Liver (tissue), 9 donors: ENCODE data around the gene RGMA. TPM values are rescaled to one million over a fixed set of nuclear protein-coding genes. Genes with fewer than 3 reads are reported as not detected.

ENCODE experiments used
- DNase-seq: peaks from one replicate; pipeline ENCODE4 v3.0.0-alpha.2; 2017; ENCODE audit warnings: low spot score
- H3K27ac ChIP-seq, 2 donors: one replicate each; pipeline ENCODE4 v1.7.0; 2013; ENCODE audit warnings: inconsistent platforms in 2 of 2, low read length in 2 of 2, control low read depth in 1 of 2, low read depth in 1 of 2, mild to moderate bottlenecking in 1 of 2
- H3K27me3 ChIP-seq, 4 donors: one replicate each; pipeline versions ENCODE4 v1.6.1 to v1.7.0; 2013; ENCODE audit warnings: low read length in 3 of 4, inconsistent platforms in 1 of 4, mild to moderate bottlenecking in 1 of 4, moderate library complexity in 1 of 4; ENCODE audit not compliant: control insufficient read depth in 4 of 4, insufficient read depth in 4 of 4
- H3K36me3 ChIP-seq, 4 donors: one replicate each; pipeline versions ENCODE4 v1.6.1 to v1.7.0; 2013; ENCODE audit warnings: low read length in 3 of 4, mild to moderate bottlenecking in 3 of 4, low read depth in 1 of 4, moderate library complexity in 1 of 4; ENCODE audit not compliant: control insufficient read depth in 4 of 4, insufficient read depth in 3 of 4
- H3K4me1 ChIP-seq, 4 donors: one replicate each; pipeline versions ENCODE4 v1.6.1 to v1.7.0; 2013; ENCODE audit warnings: low read length in 3 of 4, mild to moderate bottlenecking in 3 of 4, moderate library complexity in 1 of 4; ENCODE audit not compliant: control insufficient read depth in 4 of 4, insufficient read depth in 4 of 4
- H3K4me3 ChIP-seq, 3 donors: one replicate each; pipeline versions ENCODE4 v1.6.1 to v1.7.0; 2013; ENCODE audit warnings: low read length in 3 of 3, control low read depth in 1 of 3, low read depth in 1 of 3, mild to moderate bottlenecking in 1 of 3
- H3K9ac ChIP-seq, 2 donors: one replicate each; pipeline ENCODE4 v1.7.0; 2013; ENCODE audit warnings: low read length in 2 of 2, mild to moderate bottlenecking in 2 of 2, moderate library complexity in 2 of 2, control low read depth in 1 of 2, low read depth in 1 of 2
- H3K9me3 ChIP-seq, 4 donors: one replicate each; pipeline versions ENCODE4 v1.6.1 to v1.7.0; 2013; ENCODE audit warnings: low read length in 3 of 4; ENCODE audit not compliant: control insufficient read depth in 4 of 4
- CTCF ChIP-seq: fragments of 150-350 bp; IDR thresholded peaks from 2 replicates; pipeline ENCODE4 v1.5.1; 2017; ENCODE audit warnings: improper control_type of control experiment, low read depth, low read length; ENCODE audit not compliant: missing input control
- EGR1 ChIP-seq, 2 donors: IDR thresholded peaks; 2 replicates each; pipeline ENCODE4 v1.6.1; 2016 to 2018; ENCODE audit warnings: antibody characterized with exemption in 2 of 2, low read depth in 2 of 2
- FOXA1 ChIP-seq: IDR thresholded peaks from 2 replicates; pipeline ENCODE4 v1.6.1; 2016; ENCODE audit warnings: antibody characterized with exemption
- FOXA2 ChIP-seq: IDR thresholded peaks from 2 replicates; pipeline ENCODE4 v1.6.1; 2016; ENCODE audit warnings: antibody characterized with exemption
- GABPA ChIP-seq, 2 donors: IDR thresholded peaks in 1 of 2; conservative IDR thresholded peaks in 1 of 2; 2 replicates each; pipeline ENCODE4 v1.6.1; 2016; ENCODE audit warnings: antibody characterized with exemption in 2 of 2, mild to moderate bottlenecking in 1 of 2, moderate library complexity in 1 of 2
- HNF4A ChIP-seq, 2 donors: conservative IDR thresholded peaks; 2 replicates each; pipeline ENCODE4 v1.6.1; 2016; ENCODE audit warnings: antibody characterized with exemption in 2 of 2, mild to moderate bottlenecking in 2 of 2
- HNF4G ChIP-seq: IDR thresholded peaks from 2 replicates; pipeline ENCODE4 v1.6.1; 2016; ENCODE audit warnings: antibody characterized with exemption
- JUND ChIP-seq, 2 donors: IDR thresholded peaks; 2 replicates each; pipeline ENCODE4 v1.6.1; 2016; ENCODE audit warnings: antibody characterized with exemption in 2 of 2
- MAX ChIP-seq: IDR thresholded peaks from 2 replicates; pipeline ENCODE4 v1.6.1; 2016; ENCODE audit warnings: antibody characterized with exemption
- NR2F2 ChIP-seq: IDR thresholded peaks from 2 replicates; pipeline ENCODE4 v1.6.1; 2016; ENCODE audit warnings: antibody characterized with exemption
- RAD21 ChIP-seq, 2 donors: IDR thresholded peaks; 2 replicates each; pipeline ENCODE4 v1.6.1; 2016; ENCODE audit warnings: antibody characterized with exemption in 2 of 2, mild to moderate bottlenecking in 2 of 2
- RXRA ChIP-seq, 2 donors: IDR thresholded peaks; 2 replicates each; pipeline ENCODE4 v1.6.1; 2017 to 2018; ENCODE audit warnings: antibody characterized with exemption in 2 of 2, mild to moderate bottlenecking in 1 of 2
- SP1 ChIP-seq: IDR thresholded peaks from 2 replicates; pipeline ENCODE4 v1.6.1; 2018; ENCODE audit warnings: antibody characterized with exemption, mild to moderate bottlenecking
- TAF1 ChIP-seq: conservative IDR thresholded peaks from 2 replicates; pipeline ENCODE4 v1.6.1; 2016; ENCODE audit warnings: antibody characterized with exemption, mild to moderate bottlenecking
- YY1 ChIP-seq: IDR thresholded peaks from 2 replicates; pipeline ENCODE4 v1.6.1; 2016; ENCODE audit warnings: antibody characterized with exemption, mild to moderate bottlenecking
- WGBS: extraction: QIAGEN DNeasy Blood & Tissue Kit; methylation state at CpG from one replicate; pipeline ENCODE4 v1.1.7; 2013; 5-methylcytosine and 5-hydroxymethylcytosine counted together
- polyA plus RNA-seq, 2 donors: library from polyadenylated mRNA; stranded (reverse) in 1 of 2; unstranded in 1 of 2; fragments of 200-250 nt in 1 of 2; fragments of >200 nt in 1 of 2; fragmentation: Nextera tagmentation in 1 of 2; extraction: Ambion mirVana in 1 of 2; gene quantifications; one replicate each; pipeline versions ENCODE4 v1.2.1 to v1.2.3, GENCODE V29; 2013 to 2015
- total RNA-seq, 2 donors: library from RNA; depleted of rRNA; stranded (reverse); fragments of >200 nt; gene quantifications; one replicate each; pipeline ENCODE4 v1.2.3, GENCODE V29; 2014
- TF ChIP-seq, protein P1 (sequence below): IDR thresholded peaks from 2 replicates; pipeline ENCODE4 v1.6.1; 2016; ENCODE audit warnings: antibody characterized with exemption
- TF ChIP-seq, protein P2 (sequence below): IDR thresholded peaks from 2 replicates; pipeline ENCODE4 v1.6.1; 2016; ENCODE audit warnings: antibody characterized with exemption
- TF ChIP-seq, protein P3 (sequence below): IDR thresholded peaks from 2 replicates; pipeline ENCODE4 v1.6.1; 2016; ENCODE audit warnings: antibody characterized with exemption, mild to moderate bottlenecking
- donor health status: healthy.
- donor health status: healthy.
- donor health status: healthy.
- donor health status: healthy.
- donor health status: healthy.

The RGMA gene
- total and polyA plus RNA-seq, 4 donors: 0.15 to 0.33 (median 0.18) TPM; not detected in 1

GRCh38 chr15:93059442-93059841, 29.6 kb downstream of the RGMA start:
- no peak for TF ChIP-seq YY1
- TF ChIP-seq RAD21 (IDR thresholded peaks at IDR 0.05): no peak
- TF ChIP-seq FOXA1: no peak
- no peak for TF ChIP-seq FOXA2
- no peak for TF ChIP-seq GABPA (IDR thresholded peaks at IDR 0.05 in 1 of 2, conservative IDR thresholded peaks at IDR 0.05 in 1 of 2)
- TF ChIP-seq, protein P1, sequence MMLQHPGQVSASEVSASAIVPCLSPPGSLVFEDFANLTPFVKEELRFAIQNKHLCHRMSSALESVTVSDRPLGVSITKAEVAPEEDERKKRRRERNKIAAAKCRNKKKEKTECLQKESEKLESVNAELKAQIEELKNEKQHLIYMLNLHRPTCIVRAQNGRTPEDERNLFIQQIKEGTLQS: no peak
- no peak for TF ChIP-seq HNF4A (conservative IDR thresholded peaks at IDR 0.05)
- no peak for TF ChIP-seq HNF4G
- DNase-seq: no peak
- WGBS: 67% methylated on average over 8 of the region's 8 CpGs
- no peaks in the 10 kb centered on the region for H3K36me3 ChIP-seq
- H3K27me3 ChIP-seq: peaks cover 0 to 3% (median 0%) of the 10 kb centered on the region in 4 donors
- H3K9ac ChIP-seq: no peak overlapping the region
- H3K9me3 ChIP-seq: no peaks in the 10 kb centered on the region
- no peak overlapping the region for H3K27ac ChIP-seq
- H3K4me3 ChIP-seq: no peak overlapping the region
- H3K4me1 ChIP-seq: peaks cover 0 to 3% (median 1%) of the 10 kb centered on the region in 4 donors

- Histone ChIP-seq H3K9ac (no peak overlapping the region), H3K27me3 (no peaks in the 10 kb centered on the region), H3K9me3 (no peaks in the 10 kb centered on the region), H3K4me1 (peaks cover 0 to 3% (median 1%) of the 10 kb centered on the region in 4 donors), H3K27ac (no peak overlapping the region), H3K4me3 (no peak overlapping the region), H3K36me3 (no peaks in the 10 kb centered on the region)
- WGBS: 83% methylated on average over 18 of the region's 18 CpGs
- TF ChIP-seq MAX: no peak
- no peak for TF ChIP-seq JUND (IDR thresholded peaks at IDR 0.05)
- TF ChIP-seq, protein P2, sequence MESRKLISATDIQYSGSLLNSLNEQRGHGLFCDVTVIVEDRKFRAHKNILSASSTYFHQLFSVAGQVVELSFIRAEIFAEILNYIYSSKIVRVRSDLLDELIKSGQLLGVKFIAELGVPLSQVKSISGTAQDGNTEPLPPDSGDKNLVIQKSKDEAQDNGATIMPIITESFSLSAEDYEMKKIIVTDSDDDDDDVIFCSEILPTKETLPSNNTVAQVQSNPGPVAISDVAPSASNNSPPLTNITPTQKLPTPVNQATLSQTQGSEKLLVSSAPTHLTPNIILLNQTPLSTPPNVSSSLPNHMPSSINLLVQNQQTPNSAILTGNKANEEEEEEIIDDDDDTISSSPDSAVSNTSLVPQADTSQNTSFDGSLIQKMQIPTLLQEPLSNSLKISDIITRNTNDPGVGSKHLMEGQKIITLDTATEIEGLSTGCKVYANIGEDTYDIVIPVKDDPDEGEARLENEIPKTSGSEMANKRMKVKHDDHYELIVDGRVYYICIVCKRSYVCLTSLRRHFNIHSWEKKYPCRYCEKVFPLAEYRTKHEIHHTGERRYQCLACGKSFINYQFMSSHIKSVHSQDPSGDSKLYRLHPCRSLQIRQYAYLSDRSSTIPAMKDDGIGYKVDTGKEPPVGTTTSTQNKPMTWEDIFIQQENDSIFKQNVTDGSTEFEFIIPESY: no peak
- no peak for TF ChIP-seq SP1
- TF ChIP-seq, protein P3, sequence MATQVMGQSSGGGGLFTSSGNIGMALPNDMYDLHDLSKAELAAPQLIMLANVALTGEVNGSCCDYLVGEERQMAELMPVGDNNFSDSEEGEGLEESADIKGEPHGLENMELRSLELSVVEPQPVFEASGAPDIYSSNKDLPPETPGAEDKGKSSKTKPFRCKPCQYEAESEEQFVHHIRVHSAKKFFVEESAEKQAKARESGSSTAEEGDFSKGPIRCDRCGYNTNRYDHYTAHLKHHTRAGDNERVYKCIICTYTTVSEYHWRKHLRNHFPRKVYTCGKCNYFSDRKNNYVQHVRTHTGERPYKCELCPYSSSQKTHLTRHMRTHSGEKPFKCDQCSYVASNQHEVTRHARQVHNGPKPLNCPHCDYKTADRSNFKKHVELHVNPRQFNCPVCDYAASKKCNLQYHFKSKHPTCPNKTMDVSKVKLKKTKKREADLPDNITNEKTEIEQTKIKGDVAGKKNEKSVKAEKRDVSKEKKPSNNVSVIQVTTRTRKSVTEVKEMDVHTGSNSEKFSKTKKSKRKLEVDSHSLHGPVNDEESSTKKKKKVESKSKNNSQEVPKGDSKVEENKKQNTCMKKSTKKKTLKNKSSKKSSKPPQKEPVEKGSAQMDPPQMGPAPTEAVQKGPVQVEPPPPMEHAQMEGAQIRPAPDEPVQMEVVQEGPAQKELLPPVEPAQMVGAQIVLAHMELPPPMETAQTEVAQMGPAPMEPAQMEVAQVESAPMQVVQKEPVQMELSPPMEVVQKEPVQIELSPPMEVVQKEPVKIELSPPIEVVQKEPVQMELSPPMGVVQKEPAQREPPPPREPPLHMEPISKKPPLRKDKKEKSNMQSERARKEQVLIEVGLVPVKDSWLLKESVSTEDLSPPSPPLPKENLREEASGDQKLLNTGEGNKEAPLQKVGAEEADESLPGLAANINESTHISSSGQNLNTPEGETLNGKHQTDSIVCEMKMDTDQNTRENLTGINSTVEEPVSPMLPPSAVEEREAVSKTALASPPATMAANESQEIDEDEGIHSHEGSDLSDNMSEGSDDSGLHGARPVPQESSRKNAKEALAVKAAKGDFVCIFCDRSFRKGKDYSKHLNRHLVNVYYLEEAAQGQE: no peak
- no peak for TF ChIP-seq NR2F2
- no peak for TF ChIP-seq HNF4A (conservative IDR thresholded peaks at IDR 0.05)
- no peak for TF ChIP-seq EGR1 (IDR thresholded peaks at IDR 0.05; ENCODE audit: low read depth in 2 of 2)
- TF ChIP-seq RAD21 (IDR thresholded peaks at IDR 0.05): no peak
- TF ChIP-seq, protein P1: no peak
- no peak for TF ChIP-seq HNF4G
- no peak for TF ChIP-seq FOXA1
- TF ChIP-seq TAF1: no peak
- no peak for TF ChIP-seq FOXA2
- no peak for TF ChIP-seq GABPA (IDR thresholded peaks at IDR 0.05 in 1 of 2, conservative IDR thresholded peaks at IDR 0.05 in 1 of 2)
- no peak for TF ChIP-seq YY1
- no peak for TF ChIP-seq RXRA (IDR thresholded peaks at IDR 0.05)
- no peak for TF ChIP-seq CTCF
- DNase-seq: no peak
Measured at GRCh38 chr15:93058904-93059427, 30.0 kb downstream of the RGMA start.
